HepG2 (cell line): ENCODE measurements around the gene SCGB1C2. TPM values are rescaled to one million over a fixed set of nuclear protein-coding genes. Genes with fewer than 3 reads are reported as not detected.

Experiments used
- ATAC-seq: fragments of 200-7000 bp; cut with Tn5 transposase; 3 replicates; pipeline ENCODE4 v1.9.1; 2020; ENCODE audit warnings: mild to moderate bottlenecking, moderate library complexity
- BruUV-seq: library from RNA; stranded (reverse); fragments of 400-500 nt; replicated peaks from 2 replicates; lab custom pipeline; 2021; lab: Mats Ljungman, UMichigan
- CTCF ChIA-PET: fragments of 300-600 bp; formaldehyde crosslinking; extraction: SDS; loops from one replicate; lab custom pipeline; 2021; ENCODE audit warnings: low total read pairs, inconsistent platforms, low intra/inter-chr PET ratio; lab: Yijun Ruan, JAX
- POLR2A ChIA-PET: fragments of 350-600 bp; sonication (Branson Sonifier 250); formaldehyde crosslinking; loops from one replicate; lab custom pipeline; 2020; ENCODE audit warnings: antibody characterized with exemption, inconsistent platforms; lab: Yijun Ruan, JAX
- DNase-seq: peaks from one replicate; pipeline ENCODE4 v3.0.0-alpha.2; 2015; ENCODE audit warnings: low spot score
- FAIRE-seq: peaks from 3 replicates; lab custom pipeline; 2011; peaks lifted over from hg19 to GRCh38; lab: Jason Lieb, UNC
- H2AFZ ChIP-seq: one replicate; pipeline ENCODE4 v1.6.1; 2011; ENCODE audit warnings: low read length, inconsistent platforms
- H3K27ac ChIP-seq: fragments of 300-600 bp; 3 replicates; pipeline ENCODE4 v1.8.0; 2011; ENCODE audit warnings: mixed run types, mild to moderate bottlenecking, mixed read lengths, low read length, inconsistent platforms; ENCODE audit not compliant: insufficient read depth; ENCODE audit errors: extremely low read length
- H3K27me3 ChIP-seq, 2 experiments: fragments of 200-600 bp in 1 of 2; 2 replicates in 1 of 2; 3 replicates in 1 of 2; pipeline versions ENCODE4 v1.6.0 to v1.8.0; 2011; ENCODE audit warnings: low read length in 2 of 2, mild to moderate bottlenecking in 2 of 2, moderate library complexity in 2 of 2, inconsistent platforms in 1 of 2; ENCODE audit not compliant: insufficient read depth in 2 of 2, control insufficient read depth in 1 of 2
- H3K36me3 ChIP-seq, 2 experiments: fragments of 200-600 bp in 1 of 2; replicated peaks in 1 of 2; 2 replicates in 1 of 2; 3 replicates in 1 of 2; pipeline versions ENCODE4 v1.5.1 to v1.8.0; 2011; ENCODE audit warnings: low read length in 2 of 2, inconsistent platforms in 1 of 2; ENCODE audit not compliant: insufficient read depth in 2 of 2, control insufficient read depth in 1 of 2
- H3K4me1 ChIP-seq: 2 replicates; pipeline ENCODE4 v1.5.1; 2012; ENCODE audit warnings: low read length, inconsistent platforms; ENCODE audit not compliant: insufficient read depth
- H3K4me2 ChIP-seq: 2 replicates; pipeline ENCODE4 v1.6.0; 2011; ENCODE audit warnings: low read depth, low read length, inconsistent platforms
- H3K4me3 ChIP-seq, 3 experiments: fragments of 200-600 bp in 1 of 3; sonication (generic), shearing (Covaris generic) in 1 of 3; replicated peaks in 1 of 3; 2 replicates each; pipeline ENCODE4 v1.5.1; 2011 to 2016; ENCODE audit warnings: low read length in 3 of 3, inconsistent platforms in 2 of 3, low read depth in 2 of 3, mild to moderate bottlenecking in 2 of 3, control low read depth in 1 of 3, mixed read lengths in 1 of 3; ENCODE audit not compliant: insufficient read depth in 1 of 3
- H3K79me2 ChIP-seq: one replicate; pipeline ENCODE4 v1.6.1; 2011; ENCODE audit warnings: low read length, inconsistent platforms; ENCODE audit not compliant: insufficient read depth
- H3K9ac ChIP-seq: 2 replicates; pipeline ENCODE4 v1.6.0; 2011; ENCODE audit warnings: mild to moderate bottlenecking, low read depth, low read length, inconsistent platforms; ENCODE audit not compliant: insufficient read depth
- H3K9me3 ChIP-seq: 2 replicates; pipeline ENCODE4 v1.5.1; 2012; ENCODE audit warnings: mild to moderate bottlenecking, low read length
- H4K20me1 ChIP-seq: 2 replicates; pipeline ENCODE4 v1.6.0; 2011; ENCODE audit warnings: inconsistent platforms, mild to moderate bottlenecking, low read length, moderate library complexity; ENCODE audit not compliant: insufficient read depth
- CEBPG ChIP-seq: IDR thresholded peaks from 2 replicates; pipeline ENCODE4 v1.6.1; 2016
- CREB1 ChIP-seq, 2 experiments: fragments of 450-650 bp in 1 of 2; IDR thresholded peaks; 2 replicates each; pipeline ENCODE4 v1.6.1; 2016 to 2017; ENCODE audit warnings: control low read depth in 1 of 2, mild to moderate bottlenecking in 1 of 2, missing compliant biosample characterization in 1 of 2, missing genetic modification characterization in 1 of 2
- DBP ChIP-seq: sonication (generic); formaldehyde crosslinking; IDR thresholded peaks from 2 replicates; pipeline ENCODE4 v1.4.0; 2020; ENCODE audit warnings: missing genetic modification reagents; ENCODE audit errors: not compliant biosample characterization
- HDAC1 ChIP-seq: sonication (generic); formaldehyde crosslinking; IDR thresholded peaks from 2 replicates; pipeline ENCODE4 v1.5.1; 2020; ENCODE audit warnings: mild to moderate bottlenecking, missing genetic modification reagents
- TEAD3 ChIP-seq: optimal IDR thresholded peaks from 2 replicates; pipeline ENCODE3; 2016; ENCODE audit warnings: borderline replicate concordance
- ZBTB33 ChIP-seq: sonication (generic); formaldehyde crosslinking; IDR thresholded peaks from 2 replicates; pipeline ENCODE4 v1.4.0; 2020; ENCODE audit warnings: missing genetic modification reagents
- ZFX ChIP-seq: sonication (generic); formaldehyde crosslinking; IDR thresholded peaks from 2 replicates; pipeline ENCODE4 v1.4.0; 2020; ENCODE audit warnings: mild to moderate bottlenecking, low read depth, missing genetic modification reagents, moderate library complexity
- ZNF121 ChIP-seq: sonication (generic); formaldehyde crosslinking; IDR thresholded peaks from 2 replicates; pipeline ENCODE4 v1.5.0; 2020; ENCODE audit warnings: mild to moderate bottlenecking, missing genetic modification reagents
- ZNF331 ChIP-seq: sonication (generic); formaldehyde crosslinking; IDR thresholded peaks from 2 replicates; pipeline ENCODE4 v1.4.0; 2020; ENCODE audit warnings: missing genetic modification reagents
- ZNF644 ChIP-seq: IDR thresholded peaks from 2 replicates; pipeline ENCODE4 v1.6.1; 2016; ENCODE audit warnings: low read depth
- WGBS: methylation state at CpG from one replicate; pipeline ENCODE4 v1.1.6; 2017; ENCODE audit warnings: low lambda C conversion rate; 5-methylcytosine and 5-hydroxymethylcytosine counted together
- in situ Hi-C: cut with HindIII; loops from 2 replicates; pipeline ENCODE4 v1.10.0; 2017; ENCODE audit warnings: low pct_unique_long_range_greater_than_20kb; ENCODE audit not compliant: extremely low pct_ligation_motif_present
- intact Hi-C: fragments of 100-400 bp; cut with micrococcal nuclease; formaldehyde crosslinking; loops from one replicate; pipeline ENCODE4 v1.10.0; 2022; ENCODE audit not compliant: unreplicated experiment
- polyA plus RNA-seq, 8 experiments: library from polyadenylated mRNA; depleted of rRNA in 3 of 8; stranded (reverse) in 7 of 8; unstranded in 1 of 8; fragments of >200 nt; fragmentation: Illumina TruSeq in 4 of 8; extraction: Trizol in 4 of 8; gene quantifications; 2 replicates each; pipeline versions ENCODE4 v1.2.1 to v1.2.3, GENCODE V29; 2011 to 2016; ENCODE audit warnings: low read depth in 4 of 8, missing spikeins in 1 of 8, mixed read lengths in 1 of 8; ENCODE audit not compliant: insufficient read depth in 1 of 8
- total RNA-seq, 5 experiments: library from RNA; depleted of rRNA; stranded (reverse); fragments of >200 nt; fragmentation: Illumina TruSeq; extraction: Trizol; gene quantifications; 2 replicates each; pipeline ENCODE4 v1.2.3, GENCODE V29; 2016; ENCODE audit warnings: low read depth in 1 of 5
- TF ChIP-seq, protein P1 (sequence below): sonication (generic); formaldehyde crosslinking; IDR thresholded peaks from 2 replicates; pipeline ENCODE4 v1.4.0; 2020; ENCODE audit warnings: missing genetic modification reagents

Gene SCGB1C2
- total and polyA plus RNA-seq, 2 of the 13 experiments (the other 11 are each of a cell fraction or from before 2014, with no cell fraction given): not detected

DNA sequence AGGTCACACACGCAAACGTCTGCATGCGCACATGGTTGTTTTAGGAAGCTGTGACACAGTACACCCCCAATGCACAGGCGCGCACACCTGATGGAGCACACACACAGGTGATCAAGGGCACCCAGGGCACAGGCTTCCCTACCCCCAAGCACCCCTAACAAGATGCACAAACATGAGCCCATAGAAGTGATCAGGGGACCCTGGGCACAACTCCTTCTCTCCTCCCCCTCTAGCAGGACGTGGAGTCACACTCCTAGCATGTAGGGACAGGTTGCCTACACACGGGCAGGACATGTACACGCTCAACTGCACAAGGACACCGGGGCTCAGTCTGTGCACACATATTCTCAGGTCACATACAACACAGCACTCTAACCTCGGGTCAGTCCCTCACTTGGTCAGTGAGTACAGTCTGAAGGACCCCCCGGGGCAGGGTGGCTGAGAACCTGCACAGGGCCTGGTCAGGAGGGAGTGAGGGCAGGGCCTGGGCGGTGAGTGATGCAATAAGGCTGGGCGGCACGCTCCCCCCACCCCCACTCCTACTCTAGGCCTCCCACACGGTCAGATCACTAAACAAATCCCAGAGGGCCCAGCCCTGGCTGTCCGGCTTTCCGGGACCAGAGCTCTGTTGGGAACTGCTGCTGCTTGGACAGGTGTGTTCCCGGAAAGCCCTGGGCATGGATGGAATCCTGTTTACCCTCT is 44.8 kb downstream of the SCGB1C2 start (continued):
- TF ChIP-seq ZFX (CRISPR knock-in tag): peak; percentile 66
- TF ChIP-seq, protein P1, sequence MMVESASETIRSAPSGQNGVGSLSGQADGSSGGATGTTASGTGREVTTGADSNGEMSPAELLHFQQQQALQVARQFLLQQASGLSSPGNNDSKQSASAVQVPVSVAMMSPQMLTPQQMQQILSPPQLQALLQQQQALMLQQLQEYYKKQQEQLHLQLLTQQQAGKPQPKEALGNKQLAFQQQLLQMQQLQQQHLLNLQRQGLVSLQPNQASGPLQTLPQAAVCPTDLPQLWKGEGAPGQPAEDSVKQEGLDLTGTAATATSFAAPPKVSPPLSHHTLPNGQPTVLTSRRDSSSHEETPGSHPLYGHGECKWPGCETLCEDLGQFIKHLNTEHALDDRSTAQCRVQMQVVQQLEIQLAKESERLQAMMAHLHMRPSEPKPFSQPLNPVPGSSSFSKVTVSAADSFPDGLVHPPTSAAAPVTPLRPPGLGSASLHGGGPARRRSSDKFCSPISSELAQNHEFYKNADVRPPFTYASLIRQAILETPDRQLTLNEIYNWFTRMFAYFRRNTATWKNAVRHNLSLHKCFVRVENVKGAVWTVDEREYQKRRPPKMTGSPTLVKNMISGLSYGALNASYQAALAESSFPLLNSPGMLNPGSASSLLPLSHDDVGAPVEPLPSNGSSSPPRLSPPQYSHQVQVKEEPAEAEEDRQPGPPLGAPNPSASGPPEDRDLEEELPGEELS: peak; percentile 46; the same call in 1 of the 2 replicates
- TF ChIP-seq ZNF331 (CRISPR knock-in tag): no peak
- TF ChIP-seq HDAC1 (CRISPR knock-in tag): no peak; the same call in 1 of the 2 replicates
- peak; percentile 94 for TF ChIP-seq CEBPG (CRISPR knock-in tag)
- peak; percentile 19 for TF ChIP-seq TEAD3 (CRISPR knock-in tag)
- no peak for TF ChIP-seq ZNF644 (CRISPR knock-in tag)

GRCh38 chr17:183021-183420 is 45.7 kb downstream of the SCGB1C2 start:
- H3K27me3 ChIP-seq: peaks cover 10 to 82% of the 10 kb centered on the region in 2 experiments
- no peak overlapping the region; the same call in 1 of the 2 replicates for H3K4me2 ChIP-seq
- H3K4me1 ChIP-seq: peaks cover 15% of the 10 kb centered on the region
- no peak overlapping the region for H3K9ac ChIP-seq
- DNase-seq: no peak
- BruUV-seq: no TSS peak
- ChIA-PET POLR2A (interaction anchor here (1.2 kb wide), 1 partner anchor 11 kb away, joined by 8 read pairs; no protein-coding TSS in a partner anchor), CTCF (no interaction called here)
- no peaks in the 10 kb centered on the region for H3K79me2 ChIP-seq
- no peaks in the 10 kb centered on the region for H3K9me3 ChIP-seq
- H3K4me3 ChIP-seq: no peak overlapping the region
- intact Hi-C loops: no loop called here
- no peaks in the 10 kb centered on the region for H4K20me1 ChIP-seq
- TF ChIP-seq CREB1 (IDR thresholded peaks at IDR 0.05) (no peak), CREB1 (CRISPR knock-in tag; IDR thresholded peaks at IDR 0.05) (no peak), ZBTB33 (CRISPR knock-in tag) (peak; percentile 22; the same call in 1 of the 2 replicates), DBP (CRISPR knock-in tag) (no peak), ZNF121 (CRISPR knock-in tag) (no peak)
- in situ Hi-C loops: no loop called here
- no peaks in the 10 kb centered on the region for H3K36me3 ChIP-seq
- no peak overlapping the region for H3K27ac ChIP-seq
- H2AFZ ChIP-seq: no peak overlapping the region
- no peak for ATAC-seq
- 81% methylated on average over 3 of the region's 8 CpGs for WGBS
- no peak for FAIRE-seq
